ENCODE measurements around the gene NFKB1. TPM values are rescaled to one million over a fixed set of nuclear protein-coding genes. Genes with fewer than 3 reads are reported as not detected.

Gene NFKB1
- total RNA-seq, 1 donor = 35.0 TPM

GRCh38 chr4:102493794-102494193 lies 7.4 kb upstream of the NFKB1 start:
- no peak for DNase-seq (ENCODE audit: low read depth in 2 of 3, low spot score in 2 of 3)

DNA sequence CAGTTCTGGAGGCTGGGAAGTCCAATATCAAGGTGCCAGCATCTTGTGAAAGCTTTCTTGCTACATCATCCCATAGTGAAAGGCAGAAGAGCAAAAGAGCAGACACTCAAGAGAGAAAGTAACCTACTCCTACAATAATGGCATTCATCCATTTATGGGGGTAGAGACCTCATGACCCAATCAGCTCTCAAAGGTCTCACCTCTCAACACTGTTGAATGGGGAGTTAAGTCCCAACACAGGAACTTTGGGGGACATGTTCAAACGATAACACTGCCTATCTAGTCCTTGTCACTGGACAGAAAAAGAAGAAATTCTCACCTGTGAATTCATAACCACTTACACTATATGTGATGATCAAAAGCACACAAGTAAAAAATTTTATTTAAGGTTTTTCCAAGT lies 6.6 kb upstream of the NFKB1 start:
- DNase-seq (ENCODE audit: low read depth in 2 of 3, low spot score in 2 of 3) = no peak

- DNase-seq (ENCODE audit: low read depth in 2 of 3, low spot score in 2 of 3) = no peak
Observed at GRCh38 chr4:102497986-102498385, 3.2 kb upstream of the NFKB1 start.

- peak in 2 of 3 donors; percentile 23 to 41 for DNase-seq (ENCODE audit: low read depth in 2 of 3, low spot score in 2 of 3)
Observed at GRCh38 chr4:102500352-102500695, 835 bp upstream of the NFKB1 start.

- DNase-seq (ENCODE audit: low read depth in 2 of 3, low spot score in 2 of 3) = no peak
Observed at GRCh38 chr4:102501447-102501696, 213 bp downstream of the NFKB1 start.

DNA sequence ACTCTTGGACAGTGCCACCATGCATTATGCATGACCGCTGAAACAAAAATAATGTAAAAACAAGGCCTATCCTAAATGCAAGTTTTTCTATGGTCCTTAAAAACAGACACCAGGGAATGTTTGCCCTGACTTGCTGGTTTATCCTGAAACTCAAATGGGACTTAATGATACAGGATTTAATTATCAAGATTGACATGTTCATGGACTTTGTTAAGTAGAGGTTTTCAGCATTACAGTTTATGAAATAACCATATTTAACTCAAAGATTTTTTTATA lies 1.3 kb downstream of the NFKB1 start:
- no peak for DNase-seq (ENCODE audit: low read depth in 2 of 3, low spot score in 2 of 3)

- no peak for DNase-seq (ENCODE audit: low read depth in 2 of 3, low spot score in 2 of 3)
Observed at GRCh38 chr4:102503301-102503746, 2.2 kb downstream of the NFKB1 start.

- no peak for DNase-seq (ENCODE audit: low read depth in 2 of 3, low spot score in 2 of 3)
Observed at GRCh38 chr4:102503831-102504786, 3.0 kb downstream of the NFKB1 start.

DNA sequence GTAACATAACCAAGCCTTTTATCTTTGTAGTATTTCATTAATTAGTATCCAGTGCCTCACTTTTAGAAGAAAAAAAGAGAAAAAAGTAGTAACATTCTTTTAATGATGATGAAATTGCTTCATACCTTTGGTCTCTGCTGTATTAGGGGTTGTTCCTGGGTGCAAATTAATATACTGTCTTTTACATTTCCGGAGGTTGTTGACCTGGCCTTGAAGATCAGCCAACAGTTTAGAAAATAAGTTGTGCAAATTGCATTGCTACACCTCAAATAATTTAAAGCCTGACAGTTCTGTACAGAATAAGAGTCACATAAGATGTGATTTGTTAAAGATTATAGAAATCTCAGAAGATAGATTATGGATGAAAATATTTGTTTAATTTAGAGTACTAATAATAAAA lies 3.8 kb downstream of the NFKB1 start:
- no peak for DNase-seq (ENCODE audit: low read depth in 2 of 3, low spot score in 2 of 3)

DNA sequence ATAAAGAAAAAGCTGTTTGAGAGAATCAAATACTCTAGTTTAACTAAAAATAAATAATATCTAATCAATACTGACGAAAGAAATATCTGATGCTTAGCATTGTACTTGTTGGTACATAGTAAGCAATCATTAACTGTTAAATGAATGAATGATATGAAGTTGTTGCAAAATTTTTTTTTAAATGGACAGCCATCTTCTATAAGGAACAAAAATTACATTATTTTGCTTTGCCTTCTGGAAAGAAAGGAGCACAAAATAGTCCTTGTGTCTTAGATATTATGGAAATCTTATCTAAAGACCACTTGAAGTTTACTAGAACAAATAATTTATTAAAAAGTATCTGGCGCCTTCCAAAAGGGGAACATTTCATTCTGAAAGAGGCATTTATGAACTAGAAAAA lies 4.5 kb downstream of the NFKB1 start:
- DNase-seq (ENCODE audit: low read depth in 2 of 3, low spot score in 2 of 3) = no peak

DNA sequence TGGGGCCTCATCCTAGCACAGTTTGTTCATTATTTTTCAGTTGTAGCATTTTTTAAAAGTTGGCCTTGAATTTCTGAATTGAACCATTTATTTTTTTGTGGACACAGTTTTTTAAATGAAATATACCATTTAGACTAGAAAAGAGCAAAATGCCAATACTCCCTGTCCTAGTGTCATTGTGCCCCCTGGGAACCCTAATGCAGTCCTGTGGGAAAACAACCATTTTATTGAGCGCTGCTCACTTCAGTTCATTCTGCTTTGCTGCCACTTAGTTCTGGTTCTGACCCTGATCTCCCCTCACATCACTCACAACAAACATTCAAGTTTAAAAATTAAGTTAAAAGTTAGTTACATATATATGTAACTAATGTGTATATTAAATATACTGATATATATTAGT lies 5.4 kb downstream of the NFKB1 start:
- DNase-seq (ENCODE audit: low read depth in 2 of 3, low spot score in 2 of 3) = no peak

DNA sequence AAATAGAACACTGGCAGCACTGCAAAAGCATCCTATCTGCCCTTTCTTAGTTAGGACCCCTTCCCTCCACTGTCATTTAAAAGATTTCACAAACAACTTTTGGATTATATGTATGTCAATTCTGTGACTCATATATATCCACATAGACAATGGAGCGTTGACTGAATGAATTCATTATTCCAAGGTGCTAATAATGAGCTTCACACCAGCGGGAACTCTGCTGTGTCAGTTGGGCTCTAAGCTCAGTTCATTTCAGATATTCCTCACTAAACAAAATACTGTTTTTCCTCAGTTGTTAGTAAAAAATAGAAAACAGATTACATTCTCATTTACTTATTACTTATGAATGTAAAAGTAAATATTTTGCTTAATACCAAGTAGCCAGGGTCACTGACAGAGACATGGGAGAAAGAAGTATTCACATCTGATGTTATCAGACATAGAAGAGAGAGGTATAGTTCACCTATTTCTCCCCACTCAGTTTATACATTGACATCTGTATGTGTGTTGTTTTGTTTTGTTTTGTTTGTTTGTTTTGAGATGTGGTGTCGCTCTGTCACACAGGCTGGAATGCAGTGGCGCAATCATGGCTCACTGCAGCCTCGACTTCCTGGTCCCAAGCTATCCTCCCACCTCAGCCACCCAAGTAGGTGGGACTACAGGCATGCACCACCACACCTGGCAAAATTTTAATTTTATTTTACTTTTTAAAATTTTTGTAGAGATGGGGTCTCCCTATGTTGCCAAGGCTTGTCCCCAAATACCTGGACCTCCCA lies 10.9 kb downstream of the NFKB1 start:
- no peak for DNase-seq (ENCODE audit: low read depth in 2 of 3, low spot score in 2 of 3)

- DNase-seq (ENCODE audit: low read depth in 2 of 3, low spot score in 2 of 3) = no peak
Observed at GRCh38 chr4:102514298-102514964, 13.3 kb downstream of the NFKB1 start.

- no peak for DNase-seq (ENCODE audit: low read depth in 2 of 3, low spot score in 2 of 3)
Observed at GRCh38 chr4:102517753-102518152, 16.6 kb downstream of the NFKB1 start.

- peak in 1 of 3 donors; percentile 48 for DNase-seq (ENCODE audit: low read depth in 2 of 3, low spot score in 2 of 3)
Observed at GRCh38 chr4:102518703-102519131, 17.6 kb downstream of the NFKB1 start.

DNA sequence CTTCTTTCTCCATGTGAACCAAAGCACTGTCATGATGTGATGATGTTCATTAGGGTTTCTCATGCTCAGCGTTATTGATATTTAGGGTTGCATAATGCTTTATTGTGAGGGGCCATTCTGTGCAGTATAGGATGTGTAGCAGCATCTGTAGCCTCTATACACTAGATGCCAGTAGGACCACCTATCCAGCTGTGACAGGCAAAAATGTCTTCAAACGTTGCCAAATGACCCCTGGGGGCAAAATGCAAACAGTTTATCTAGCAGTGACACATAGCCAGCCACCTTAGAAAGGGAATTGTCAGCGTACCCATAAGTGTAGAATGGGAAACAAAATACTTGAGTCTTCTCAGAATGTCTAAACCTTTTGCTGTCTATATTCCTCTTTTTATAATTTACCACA lies 18.8 kb downstream of the NFKB1 start:
- DNase-seq (ENCODE audit: low read depth in 2 of 3, low spot score in 2 of 3) = no peak

GRCh38 chr4:102521570-102521969 lies 20.4 kb downstream of the NFKB1 start:
- no peak for DNase-seq (ENCODE audit: low read depth in 2 of 3, low spot score in 2 of 3)

DNA sequence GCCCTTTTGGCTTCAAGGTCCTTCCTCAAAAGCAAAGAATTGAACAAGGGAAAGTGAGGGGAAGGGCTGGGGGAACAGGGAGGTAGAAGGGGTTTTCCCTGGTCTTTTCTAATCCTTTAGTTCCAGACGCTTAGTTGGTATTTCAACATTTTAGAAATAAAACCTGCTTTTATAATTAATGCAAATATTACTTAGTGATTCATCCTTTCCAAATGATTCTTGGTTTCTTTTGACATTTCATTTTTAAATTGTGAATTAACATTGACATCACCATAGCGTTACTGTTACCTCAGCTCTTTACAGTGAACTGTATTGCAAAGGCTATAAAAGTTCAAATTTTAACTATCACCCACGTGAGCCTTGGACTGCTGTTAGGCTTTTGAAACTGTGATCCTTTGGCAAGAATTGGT lies 20.9 kb downstream of the NFKB1 start:
- no peak for DNase-seq (ENCODE audit: low read depth in 2 of 3, low spot score in 2 of 3)

DNA sequence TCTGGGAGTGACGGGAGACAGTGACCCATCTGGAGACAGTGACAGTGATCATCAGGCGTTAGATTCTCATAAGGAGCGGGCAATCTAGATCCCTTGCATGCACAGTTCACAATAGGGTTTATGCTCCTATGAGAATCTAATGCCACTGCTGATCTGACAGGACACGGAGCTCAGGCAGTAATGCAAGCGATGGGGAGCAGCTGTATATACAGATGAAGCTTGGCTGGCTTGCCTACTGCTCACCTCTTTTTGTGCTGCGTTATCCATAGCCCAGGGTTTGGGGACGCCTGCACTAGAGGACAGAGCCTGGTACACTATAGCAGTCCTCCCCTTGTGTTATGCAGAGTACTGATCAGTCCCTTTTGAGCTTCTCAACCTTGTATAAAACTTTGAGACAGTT lies 23.5 kb downstream of the NFKB1 start:
- DNase-seq (ENCODE audit: low read depth in 2 of 3, low spot score in 2 of 3) = no peak

DNA sequence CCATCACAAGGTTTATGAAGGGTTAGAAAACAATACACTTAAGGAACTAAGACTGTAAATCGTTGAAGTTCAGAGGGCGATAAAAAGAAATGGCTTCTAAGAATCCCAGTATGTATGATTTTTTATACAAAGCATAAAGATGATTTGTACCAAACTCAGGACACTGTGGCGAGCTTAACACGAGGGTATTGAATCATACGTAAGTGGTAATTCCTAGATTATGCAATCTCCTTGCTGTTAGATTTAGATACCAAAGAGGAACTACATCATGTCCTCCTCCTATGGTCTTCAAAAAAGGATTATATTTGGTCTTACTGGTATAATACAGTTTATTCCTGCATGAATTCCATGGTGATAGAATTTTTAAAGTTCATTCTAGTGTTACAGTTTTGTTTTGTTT lies 23.9 kb downstream of the NFKB1 start:
- peak in 2 of 3 donors; percentile 59 to 77 for DNase-seq (ENCODE audit: low read depth in 2 of 3, low spot score in 2 of 3)

DNA sequence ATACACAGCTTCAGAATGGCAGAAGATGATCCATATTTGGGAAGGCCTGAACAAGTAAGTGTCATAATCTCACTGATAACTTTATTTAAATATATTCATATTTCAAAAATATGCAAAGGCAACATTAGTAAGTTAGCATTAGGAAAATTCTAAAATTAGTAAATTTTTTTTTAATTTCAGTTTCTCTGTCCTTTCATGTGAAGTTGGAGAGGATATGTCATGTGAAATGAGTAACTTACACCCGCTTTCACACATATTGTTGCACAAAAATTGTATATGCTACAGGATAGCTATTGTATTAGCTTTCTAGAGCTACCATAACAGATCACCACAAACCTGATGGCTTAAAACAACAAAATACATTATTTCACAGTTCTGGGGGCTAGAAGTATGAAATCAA lies 24.3 kb downstream of the NFKB1 start:
- DNase-seq (ENCODE audit: low read depth in 2 of 3, low spot score in 2 of 3) = no peak

DNA sequence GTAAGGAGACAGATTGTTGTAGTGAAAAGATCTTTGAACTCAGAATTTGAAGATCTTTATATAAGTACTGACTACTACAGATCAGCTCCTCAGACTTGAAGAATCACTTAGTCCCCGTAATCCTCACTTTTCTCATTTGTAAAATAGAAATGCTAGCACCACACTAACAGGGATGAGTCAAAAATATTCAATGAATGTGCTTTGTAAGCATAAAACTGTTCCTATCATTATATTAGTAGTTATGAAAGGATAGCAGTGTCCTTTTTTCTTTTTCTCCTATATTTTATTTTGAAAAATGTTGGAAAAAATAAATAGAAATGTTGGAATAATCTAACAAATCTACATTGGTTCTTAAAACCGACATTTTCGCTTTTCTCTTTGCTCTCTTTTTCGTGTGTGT lies 25.4 kb downstream of the NFKB1 start:
- no peak for DNase-seq (ENCODE audit: low read depth in 2 of 3, low spot score in 2 of 3)
